ENCODE measurements around the gene CRACDL. TPM values are rescaled to one million over a fixed set of nuclear protein-coding genes. Genes with fewer than 3 reads are reported as not detected.

Gene CRACDL
- polyA plus RNA-seq, 1 donor (not counting 4 experiments of a cell fraction or from before 2014, with no cell fraction given) = 1.6 TPM

DNA sequence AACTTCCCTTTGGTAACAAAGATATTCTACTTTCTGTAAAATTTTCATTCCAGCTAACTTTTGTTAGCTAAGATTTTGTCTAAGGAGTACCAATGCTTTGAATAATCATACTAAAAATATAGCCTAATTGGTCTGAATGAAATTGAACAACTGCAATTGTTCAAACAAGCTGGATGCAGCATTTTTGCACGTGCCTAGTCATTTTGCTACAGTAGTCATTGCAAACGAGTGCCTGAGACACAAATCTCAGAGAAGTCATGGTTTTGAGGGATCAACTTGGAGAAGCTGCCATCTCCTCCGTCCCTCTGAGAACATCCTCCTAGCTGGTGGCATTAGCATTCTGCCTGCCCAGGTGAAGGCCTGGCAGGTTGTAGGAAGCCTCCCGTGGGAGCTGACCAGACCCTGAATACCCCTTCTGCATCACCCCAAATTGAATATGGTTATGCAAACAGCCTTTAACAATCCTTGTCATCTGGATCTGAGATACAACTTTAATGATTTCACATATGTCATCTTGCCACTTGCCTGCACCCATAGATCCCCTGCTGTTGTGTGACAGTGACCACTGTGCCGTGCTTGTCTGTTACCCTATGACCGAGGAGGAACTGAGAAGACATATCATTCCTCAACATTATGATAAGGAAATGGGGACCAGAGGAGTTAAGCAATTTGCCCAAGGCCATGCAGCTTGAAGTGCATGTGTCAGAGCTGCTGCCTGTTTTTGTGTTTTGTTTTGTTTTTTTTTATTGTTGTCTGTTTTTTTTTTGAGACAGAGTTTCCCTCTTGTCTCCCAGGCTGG is 176.0 kb downstream of the CRACDL start:
- H3K4me3 ChIP-seq (ENCODE audit: control insufficient read depth in 2 of 3, extremely low read depth in 1 of 3, insufficient read depth in 2 of 3, low read depth in 1 of 3, low read length in 3 of 3) = no peak overlapping the region
- H3K9me3 ChIP-seq (ENCODE audit: control insufficient read depth, low read depth, low read length) = no peaks in the 10 kb centered on the region
- H3K4me2 ChIP-seq (ENCODE audit: control insufficient read depth, extremely low read depth, insufficient read depth, low read depth, low read length) = no peak overlapping the region
- H4K20me1 ChIP-seq (ENCODE audit: control insufficient read depth, extremely low read depth, insufficient read depth, low read length) = no peaks in the 10 kb centered on the region
- DNase-seq (ENCODE audit: low read depth, low spot score) (no peak), FAIRE-seq (peak; percentile 5)
- H3K9me1 ChIP-seq (ENCODE audit: control insufficient read depth, extremely low read depth, insufficient read depth, low read length) = no peaks in the 10 kb centered on the region
- H2AFZ ChIP-seq (ENCODE audit: control insufficient read depth, low read length) = no peak overlapping the region
- TF ChIP-seq EZH2 (IDR thresholded peaks at IDR 0.05; ENCODE audit: low read length) = no peak
- TF ChIP-seq, protein P1, sequence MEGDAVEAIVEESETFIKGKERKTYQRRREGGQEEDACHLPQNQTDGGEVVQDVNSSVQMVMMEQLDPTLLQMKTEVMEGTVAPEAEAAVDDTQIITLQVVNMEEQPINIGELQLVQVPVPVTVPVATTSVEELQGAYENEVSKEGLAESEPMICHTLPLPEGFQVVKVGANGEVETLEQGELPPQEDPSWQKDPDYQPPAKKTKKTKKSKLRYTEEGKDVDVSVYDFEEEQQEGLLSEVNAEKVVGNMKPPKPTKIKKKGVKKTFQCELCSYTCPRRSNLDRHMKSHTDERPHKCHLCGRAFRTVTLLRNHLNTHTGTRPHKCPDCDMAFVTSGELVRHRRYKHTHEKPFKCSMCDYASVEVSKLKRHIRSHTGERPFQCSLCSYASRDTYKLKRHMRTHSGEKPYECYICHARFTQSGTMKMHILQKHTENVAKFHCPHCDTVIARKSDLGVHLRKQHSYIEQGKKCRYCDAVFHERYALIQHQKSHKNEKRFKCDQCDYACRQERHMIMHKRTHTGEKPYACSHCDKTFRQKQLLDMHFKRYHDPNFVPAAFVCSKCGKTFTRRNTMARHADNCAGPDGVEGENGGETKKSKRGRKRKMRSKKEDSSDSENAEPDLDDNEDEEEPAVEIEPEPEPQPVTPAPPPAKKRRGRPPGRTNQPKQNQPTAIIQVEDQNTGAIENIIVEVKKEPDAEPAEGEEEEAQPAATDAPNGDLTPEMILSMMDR (optimal IDR thresholded peaks at IDR 0.05 in 1 of 3, IDR thresholded peaks at IDR 0.05 in 1 of 3, conservative IDR thresholded peaks at IDR 0.05 in 1 of 3; ENCODE audit: extremely low read depth in 1 of 3, insufficient read depth in 2 of 3, low read length in 3 of 3) = no peak
- H3K4me1 ChIP-seq (ENCODE audit: control insufficient read depth, extremely low read depth, insufficient read depth, low read length) = peaks cover 15% of the 10 kb centered on the region
- H3K36me3 ChIP-seq (ENCODE audit: control insufficient read depth in 2 of 2, extremely low read depth in 1 of 2, insufficient read depth in 2 of 2, low read length in 2 of 2) = no peaks in the 10 kb centered on the region
- no peak overlapping the region for H3K9ac ChIP-seq (ENCODE audit: control insufficient read depth, extremely low read depth, insufficient read depth, low read length)
- H3K27ac ChIP-seq (ENCODE audit: control insufficient read depth, insufficient read depth, low read length) = no peak overlapping the region
- H3K79me2 ChIP-seq (ENCODE audit: control insufficient read depth, insufficient read depth, low read length) = no peaks in the 10 kb centered on the region
- H3K27me3 ChIP-seq (ENCODE audit: control insufficient read depth, extremely low read depth, insufficient read depth, low read length) = no peaks in the 10 kb centered on the region
- dilution Hi-C loops (cut with MboI; ENCODE audit: extremely low pct_ligation_motif_present, low sequenced_read_pairs) = no loop called here

- Histone ChIP-seq H3K9me1 (ENCODE audit: control insufficient read depth, extremely low read depth, insufficient read depth, low read length) (no peaks in the 10 kb centered on the region), H3K36me3 (ENCODE audit: control insufficient read depth in 2 of 2, extremely low read depth in 1 of 2, insufficient read depth in 2 of 2, low read length in 2 of 2) (no peaks in the 10 kb centered on the region), H3K9ac (ENCODE audit: control insufficient read depth, extremely low read depth, insufficient read depth, low read length) (no peak overlapping the region), H3K4me2 (ENCODE audit: control insufficient read depth, extremely low read depth, insufficient read depth, low read depth, low read length) (no peak overlapping the region), H4K20me1 (ENCODE audit: control insufficient read depth, extremely low read depth, insufficient read depth, low read length) (no peaks in the 10 kb centered on the region), H3K79me2 (ENCODE audit: control insufficient read depth, insufficient read depth, low read length) (no peaks in the 10 kb centered on the region), H3K4me3 (ENCODE audit: control insufficient read depth in 2 of 3, extremely low read depth in 1 of 3, insufficient read depth in 2 of 3, low read depth in 1 of 3, low read length in 3 of 3) (no peak overlapping the region), H3K4me1 (ENCODE audit: control insufficient read depth, extremely low read depth, insufficient read depth, low read length) (peaks cover 15% of the 10 kb centered on the region), H3K9me3 (ENCODE audit: control insufficient read depth, low read depth, low read length) (no peaks in the 10 kb centered on the region), H3K27ac (ENCODE audit: control insufficient read depth, insufficient read depth, low read length) (no peak overlapping the region), H2AFZ (ENCODE audit: control insufficient read depth, low read length) (no peak overlapping the region), H3K27me3 (ENCODE audit: control insufficient read depth, extremely low read depth, insufficient read depth, low read length) (no peaks in the 10 kb centered on the region)
- FAIRE-seq (no peak), DNase-seq (ENCODE audit: low read depth, low spot score) (no peak)
- no peak for TF ChIP-seq EZH2 (IDR thresholded peaks at IDR 0.05; ENCODE audit: low read length)
- TF ChIP-seq, protein P1 (optimal IDR thresholded peaks at IDR 0.05 in 1 of 3, IDR thresholded peaks at IDR 0.05 in 1 of 3, conservative IDR thresholded peaks at IDR 0.05 in 1 of 3; ENCODE audit: extremely low read depth in 1 of 3, insufficient read depth in 2 of 3, low read length in 3 of 3) = no peak
- dilution Hi-C loops (cut with MboI; ENCODE audit: extremely low pct_ligation_motif_present, low sequenced_read_pairs) = no loop called here
Observed at GRCh38 chr2:98759338-98759737, 176.7 kb downstream of the CRACDL start.

Data from keratinocyte (primary cell).